Activated effector memory CD4-positive, alpha-beta T cell treated with Interleukin-2 at 50 U/mL for 16 hours (primary cell): Measurements from ENCODE around the gene FRYL.
A peak's percentile ranks its signal among the peaks of the same experiment; 100 is the strongest.
"Not testable (repeated sequence)": the region's sequence is repeated elsewhere in the genome, so short reads cannot be mapped to it uniquely, and the experiment has no call there.

Experiments used
- DNase-seq: peaks from one replicate; pipeline ENCODE4 v3.0.0-alpha.2; 2020

Gene FRYL

DNA sequence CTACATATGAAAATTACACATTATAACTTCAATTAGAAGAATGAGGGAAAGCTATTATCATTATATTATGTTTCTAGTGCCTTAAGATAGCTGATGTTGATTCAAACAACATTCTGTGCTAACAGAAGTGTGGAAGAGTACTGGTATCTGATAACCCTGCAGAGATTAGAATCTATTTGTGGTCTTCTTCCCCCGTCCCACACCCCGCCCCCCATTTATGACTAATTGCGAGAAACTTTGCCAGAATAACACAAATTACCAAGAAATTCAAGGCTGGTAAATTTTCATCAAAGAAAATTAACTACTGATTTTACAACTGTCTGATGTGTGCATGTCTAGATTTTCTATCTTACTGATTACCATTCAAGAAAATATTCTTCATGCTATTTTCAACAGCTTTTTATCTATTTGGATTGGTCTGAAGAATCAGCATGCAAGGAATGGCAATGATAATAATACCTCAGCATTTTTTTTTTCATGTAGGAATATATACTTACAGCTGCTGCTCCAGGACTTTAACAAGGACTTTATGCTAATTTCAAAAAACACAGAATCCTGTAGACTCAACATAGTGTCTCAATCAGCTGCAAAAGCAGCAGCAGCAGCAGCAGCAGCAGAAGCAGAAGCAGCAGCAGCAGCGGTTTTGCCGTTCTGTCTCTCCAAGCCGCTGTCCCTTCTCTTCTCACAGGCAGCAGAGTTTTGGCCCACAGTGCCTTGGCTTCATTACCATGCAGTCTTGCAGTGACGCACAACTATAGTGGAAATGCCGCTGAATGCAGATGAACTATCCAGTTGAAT is 126.7 kb downstream of the FRYL start:
- DNase-seq: peak; percentile 33

DNA sequence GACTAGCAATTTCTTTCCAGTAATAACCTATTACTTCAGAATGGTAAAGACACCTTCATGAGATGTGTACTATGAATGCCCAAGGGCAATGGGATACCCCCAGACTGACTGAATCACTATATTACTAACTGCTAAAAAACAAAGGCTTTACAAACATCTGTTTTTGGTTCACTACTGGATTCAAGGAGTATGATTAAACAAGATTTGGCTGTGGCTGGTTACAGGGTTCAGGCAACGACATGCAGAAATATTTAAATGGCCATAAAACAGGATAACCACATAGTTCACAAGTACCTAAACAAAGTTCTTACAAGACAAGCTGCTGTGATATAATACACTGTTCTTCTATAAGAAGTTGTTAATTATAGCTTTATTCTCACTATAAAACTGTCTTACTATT is 128.2 kb downstream of the FRYL start:
- DNase-seq: no peak

- DNase-seq: no peak
These were observed 130.6 kb downstream of the FRYL start for GRCh38 chr4:48649505-48649904.

DNA sequence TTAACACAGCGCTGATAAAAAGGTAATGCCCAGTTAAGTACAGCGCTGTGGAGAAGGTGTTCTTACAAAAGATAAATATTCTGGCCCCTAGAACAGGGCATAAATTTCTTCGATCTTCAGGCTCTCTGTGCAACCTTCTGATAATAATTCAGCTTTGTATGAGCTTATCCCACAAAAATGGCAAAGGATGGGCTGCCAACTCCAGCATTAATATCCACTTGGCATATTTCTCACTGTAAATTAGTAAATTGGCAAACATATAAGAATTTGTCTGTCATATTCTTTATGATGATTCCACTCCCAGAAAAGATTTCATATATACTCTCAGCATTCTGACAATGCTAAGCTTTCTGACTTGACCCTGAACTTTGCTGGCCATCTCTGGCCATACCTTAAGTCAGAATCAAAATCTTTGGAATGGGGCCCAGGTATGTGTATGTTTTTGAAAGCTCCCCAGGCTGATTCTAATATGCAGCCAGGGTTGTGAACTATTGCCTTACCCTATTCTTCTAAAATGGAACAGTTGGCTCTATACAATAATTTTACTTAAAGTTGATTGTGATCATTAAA is 134.8 kb downstream of the FRYL start:
- no peak for DNase-seq

DNA sequence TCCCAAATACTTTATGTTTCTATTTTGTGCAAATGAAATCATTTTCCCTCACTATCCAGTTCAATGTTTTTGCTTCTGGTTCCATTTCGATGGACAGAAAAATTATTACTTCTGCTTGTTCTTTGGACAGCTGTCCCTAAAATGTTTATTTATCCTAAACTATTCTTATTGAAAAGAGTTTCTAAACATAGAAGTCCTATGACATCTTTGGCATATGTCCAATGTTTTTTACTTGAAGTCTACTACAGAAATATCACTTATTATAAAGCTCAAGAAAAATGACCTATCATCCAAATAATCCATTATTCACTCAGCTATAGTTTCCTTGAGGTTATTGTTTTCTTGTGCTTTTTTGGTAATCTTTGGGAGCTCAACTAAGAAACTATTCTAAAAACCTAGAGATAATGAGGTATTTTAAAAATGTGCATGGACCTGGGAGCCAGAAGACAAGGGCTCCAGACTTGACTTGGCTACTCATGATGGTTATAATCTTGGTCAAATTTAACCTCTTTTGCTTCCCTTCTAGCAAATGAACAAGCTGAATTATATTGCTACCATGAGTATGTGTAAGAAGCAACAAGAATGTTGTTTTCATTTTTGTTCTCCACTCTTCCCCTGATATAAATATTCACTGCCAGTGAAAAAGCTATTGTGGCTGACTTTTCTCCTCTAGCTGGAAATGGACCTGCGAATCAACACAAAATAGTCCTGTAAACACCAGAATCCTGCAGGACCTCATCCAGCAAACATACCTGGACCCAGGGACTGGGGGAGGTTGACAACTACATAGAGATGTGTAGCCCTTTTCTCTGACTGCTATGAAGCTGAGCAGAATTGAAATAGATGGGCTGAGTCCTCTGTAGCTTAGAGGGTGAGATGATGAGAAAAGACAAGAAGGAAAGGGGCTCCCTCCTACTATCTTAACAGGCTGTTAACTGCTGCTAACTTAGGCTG is 137.4 kb downstream of the FRYL start:
- DNase-seq: no peak

- DNase-seq: no peak
These were observed 138.7 kb downstream of the FRYL start for GRCh38 chr4:48641401-48641800.

DNA sequence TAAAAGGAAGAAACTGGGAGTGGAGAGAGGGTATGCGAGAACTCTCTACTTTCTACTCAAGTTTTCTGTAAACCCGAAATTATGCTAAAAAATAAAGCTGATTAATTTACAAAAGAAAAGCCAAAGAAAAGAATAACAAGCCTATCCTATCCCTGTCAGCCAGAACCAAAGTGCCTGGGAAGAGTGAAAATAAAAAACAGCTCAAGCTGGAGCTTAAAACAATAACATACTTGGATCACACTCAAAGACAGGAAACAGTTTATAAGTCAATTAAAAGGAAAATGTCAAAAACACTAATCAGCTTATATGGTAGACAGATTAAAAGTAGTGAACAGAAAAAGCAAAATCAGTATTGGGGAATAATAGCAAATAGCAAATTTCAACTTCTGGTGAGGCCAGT is 139.4 kb downstream of the FRYL start:
- DNase-seq: no peak

- no peak for DNase-seq
These were observed 139.9 kb downstream of the FRYL start for GRCh38 chr4:48640225-48640624.

- no peak for DNase-seq
These were observed 140.3 kb downstream of the FRYL start for GRCh38 chr4:48639807-48640206.

DNA sequence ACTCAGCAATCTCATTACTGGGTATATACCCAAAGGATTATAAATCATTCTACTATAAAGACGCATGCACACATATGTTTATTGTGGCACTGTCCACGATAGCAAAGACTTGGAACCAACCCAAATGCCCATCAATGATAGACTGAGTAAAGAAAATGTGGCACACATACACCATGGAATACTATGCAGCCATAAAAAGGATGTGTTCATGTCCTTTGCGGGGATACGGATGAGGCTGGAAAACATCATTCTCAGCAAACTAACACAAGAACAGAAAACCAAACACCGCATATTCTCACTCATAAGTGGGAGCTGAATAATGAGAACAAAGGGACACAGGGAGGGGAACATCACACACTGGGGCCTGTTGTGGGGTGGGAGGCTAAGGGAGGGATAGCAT is 141.5 kb downstream of the FRYL start:
- DNase-seq: not testable (repeated sequence)

DNA sequence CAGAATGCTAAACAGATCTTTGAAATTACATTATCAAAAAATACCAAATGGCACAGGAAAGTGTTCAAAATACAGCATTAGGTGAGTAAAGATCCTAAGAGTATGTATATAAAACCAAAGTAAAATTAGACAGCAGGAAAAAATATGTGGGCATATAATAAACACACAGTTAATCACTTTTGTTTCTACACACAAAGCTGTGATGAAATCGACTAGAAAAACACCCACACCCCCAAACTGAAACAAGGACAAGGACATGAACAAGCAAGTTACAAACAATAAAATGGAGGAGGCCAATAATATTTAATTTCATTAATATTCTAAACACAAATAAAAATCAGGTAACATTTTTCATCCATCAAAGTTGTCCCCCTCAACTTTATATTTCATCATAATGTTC is 143.2 kb downstream of the FRYL start:
- DNase-seq: no peak

- DNase-seq: no peak
These were observed 144.1 kb downstream of the FRYL start for GRCh38 chr4:48635980-48636379.

GRCh38 chr4:48635310-48635709 is 144.8 kb downstream of the FRYL start:
- DNase-seq: no peak

GRCh38 chr4:48634688-48635308 is 145.3 kb downstream of the FRYL start:
- no peak for DNase-seq

GRCh38 chr4:48633657-48634056 is 146.4 kb downstream of the FRYL start:
- no peak for DNase-seq

DNA sequence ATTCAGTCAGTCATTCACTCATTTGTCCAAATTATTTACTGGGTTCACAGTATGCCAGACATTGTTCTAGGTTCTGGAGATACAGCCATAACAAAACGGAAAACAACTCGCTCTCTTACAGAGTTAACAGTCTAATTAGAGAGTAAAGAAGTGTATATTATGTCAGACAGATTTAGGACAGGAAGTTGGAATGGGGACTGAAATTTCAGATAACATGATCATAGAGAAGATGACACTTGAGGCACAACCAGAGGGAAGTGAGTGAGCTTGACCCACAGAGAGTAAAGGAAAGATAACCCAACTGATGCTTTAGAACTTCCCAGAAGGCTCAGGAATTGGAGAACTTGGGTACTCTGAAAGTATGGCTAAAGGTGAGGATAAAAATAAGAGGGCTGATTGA is 150.6 kb downstream of the FRYL start:
- no peak for DNase-seq

DNA sequence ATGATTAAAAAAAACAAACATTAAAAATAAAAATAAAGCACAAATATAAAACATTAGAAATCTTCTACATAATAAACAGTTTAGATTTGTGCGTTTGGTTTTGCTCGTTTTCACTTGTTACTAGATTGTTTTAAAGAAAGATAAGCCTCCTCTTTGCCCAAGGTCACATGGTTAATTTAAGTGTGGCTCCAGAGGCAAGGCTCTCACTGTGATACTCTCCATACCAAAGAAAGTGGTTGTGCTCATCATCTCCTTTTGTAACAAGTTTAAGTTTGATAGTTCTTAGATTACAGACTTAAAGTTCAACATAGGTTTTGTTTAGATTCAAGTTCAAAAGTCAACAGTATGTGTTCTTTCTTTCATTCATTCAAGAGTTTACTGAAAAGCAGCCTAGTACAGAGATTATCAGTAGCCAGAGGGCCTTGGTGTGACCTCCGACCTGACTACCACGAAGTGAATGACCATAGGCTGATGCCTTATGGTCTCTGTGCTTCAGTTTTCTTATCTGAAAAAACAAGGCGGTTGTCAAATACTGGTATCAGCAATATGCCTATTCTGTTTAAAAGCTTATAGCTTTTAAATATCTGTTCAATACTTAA is 156.8 kb downstream of the FRYL start:
- DNase-seq: no peak

GRCh38 chr4:48620831-48621230 is 159.2 kb downstream of the FRYL start:
- DNase-seq: no peak

- no peak for DNase-seq
These were observed 160.0 kb downstream of the FRYL start for GRCh38 chr4:48620093-48620492.

DNA sequence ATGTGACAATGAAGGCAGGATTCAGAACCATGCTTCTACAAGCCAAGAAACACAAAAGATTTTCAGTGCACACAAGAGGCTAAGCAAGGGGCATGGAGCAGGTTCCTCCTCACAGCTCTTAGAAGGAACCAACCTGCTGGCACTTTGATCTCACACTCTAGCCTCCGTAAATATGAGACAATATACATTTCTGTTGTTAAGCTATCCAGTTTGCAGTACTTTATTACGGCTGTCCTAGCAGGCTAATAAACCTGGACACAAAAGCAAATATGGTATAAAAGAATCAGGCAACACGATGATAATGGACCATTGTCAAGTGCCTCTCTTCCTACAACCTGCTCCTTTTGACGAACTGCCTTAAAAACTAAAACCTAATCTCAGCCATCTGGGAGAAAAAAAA is 175.6 kb downstream of the FRYL start:
- no peak for DNase-seq

DNA sequence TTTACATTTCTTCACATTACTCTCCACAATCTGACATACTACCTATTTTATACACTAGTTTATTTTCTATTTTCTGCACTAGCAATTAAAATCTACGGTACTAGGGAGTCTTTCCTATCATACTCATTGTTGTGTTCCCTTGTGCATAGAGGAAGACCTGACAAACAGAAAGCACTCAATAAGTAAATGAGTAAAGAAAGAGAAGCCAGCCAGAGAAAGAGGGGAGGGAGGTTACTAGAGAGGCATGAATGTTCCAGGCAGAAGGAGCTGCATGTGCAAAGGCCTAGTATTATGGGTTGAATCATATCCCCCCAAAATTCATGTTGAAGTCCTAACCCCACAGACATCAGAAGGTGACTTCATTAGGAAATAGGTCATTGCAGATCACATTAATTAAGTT is 176.0 kb downstream of the FRYL start:
- DNase-seq: no peak

- no peak for DNase-seq
These were observed 176.6 kb downstream of the FRYL start for GRCh38 chr4:48603366-48604003.
